ENCODE measurements around the gene PIAS4.

Gene PIAS4

DNA sequence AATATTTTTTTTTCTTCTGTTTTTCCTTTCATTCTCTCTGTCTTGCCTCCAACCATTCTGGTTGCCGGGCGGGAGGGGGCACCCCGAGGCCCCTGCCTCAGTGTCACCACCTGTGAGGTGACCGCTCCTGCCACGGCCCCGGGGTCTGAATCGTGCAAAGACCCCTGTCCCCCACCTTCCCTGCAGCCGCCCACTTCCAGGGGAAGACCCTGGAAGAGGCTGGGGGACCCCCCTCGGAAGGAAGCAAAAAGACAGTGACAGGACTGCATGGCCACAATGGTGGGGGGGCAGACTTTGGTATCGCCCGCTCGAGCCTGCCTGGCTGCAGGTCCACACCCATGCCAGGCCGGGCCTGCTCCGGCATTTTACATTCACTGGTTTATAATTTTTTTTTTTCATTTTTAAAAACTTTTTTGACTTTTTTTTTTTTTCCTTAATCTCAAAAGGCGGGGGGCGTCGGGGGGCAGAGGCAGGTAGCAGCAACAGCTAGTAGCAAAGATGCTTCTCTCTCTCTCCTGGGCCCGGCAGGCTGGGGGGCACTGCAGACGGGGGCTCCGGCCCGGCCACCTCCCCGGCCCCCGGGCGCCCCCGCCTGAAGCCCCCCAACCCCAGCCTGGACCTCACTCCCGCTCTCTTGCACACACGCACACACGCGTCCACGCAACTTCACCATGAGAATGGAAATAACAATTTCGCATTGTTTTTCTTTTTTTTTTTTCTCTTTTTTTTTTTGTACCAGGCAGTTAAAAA is 36.6 kb downstream of the PIAS4 start:
- no peaks in the 10 kb centered on the region for H3K27me3 Mint-ChIP-seq
- H3K27ac Mint-ChIP-seq = no peak overlapping the region
- H3K4me3 Mint-ChIP-seq = no peak overlapping the region
- peaks cover 94% of the 10 kb centered on the region for H3K36me3 Mint-ChIP-seq (ENCODE audit: low read depth)
- intact Hi-C loops (cut with micrococcal nuclease) = no loop called here
- no peaks in the 10 kb centered on the region for H3K9me3 Mint-ChIP-seq
- peaks cover 16% of the 10 kb centered on the region for H3K4me1 Mint-ChIP-seq (ENCODE audit: low read depth)

DNA sequence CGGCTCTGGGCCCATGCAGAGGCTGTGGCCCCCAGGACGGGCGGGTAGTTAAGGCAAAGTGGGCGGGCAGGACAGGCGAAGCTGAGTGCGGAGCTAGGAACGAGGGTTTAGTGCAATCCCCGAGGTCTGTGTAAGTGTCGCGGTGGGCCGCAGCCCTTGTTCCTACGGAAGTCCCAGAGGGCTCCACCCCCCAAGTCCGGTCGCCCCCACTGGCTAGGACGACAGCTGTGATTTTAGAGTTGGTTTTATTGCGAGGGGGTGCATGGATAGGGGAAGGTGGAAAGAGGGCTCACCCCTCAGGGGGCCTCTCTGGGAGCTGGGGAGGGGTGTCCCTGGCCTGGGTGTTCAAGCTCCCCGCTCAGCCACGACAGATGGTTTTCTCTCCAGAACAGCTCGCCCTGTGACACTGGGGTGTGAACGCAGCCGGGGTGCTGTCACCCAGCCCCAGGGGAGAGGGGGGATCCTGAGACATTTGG is 37.5 kb downstream of the PIAS4 start:
- H3K9me3 Mint-ChIP-seq = no peaks in the 10 kb centered on the region
- peaks cover 25% of the 10 kb centered on the region for H3K4me1 Mint-ChIP-seq (ENCODE audit: low read depth)
- no peak overlapping the region for H3K27ac Mint-ChIP-seq
- H3K36me3 Mint-ChIP-seq (ENCODE audit: low read depth) = peaks cover 100% of the 10 kb centered on the region
- no peaks in the 10 kb centered on the region for H3K27me3 Mint-ChIP-seq
- intact Hi-C loops (cut with micrococcal nuclease) = no loop called here
- no peak overlapping the region for H3K4me3 Mint-ChIP-seq

DNA sequence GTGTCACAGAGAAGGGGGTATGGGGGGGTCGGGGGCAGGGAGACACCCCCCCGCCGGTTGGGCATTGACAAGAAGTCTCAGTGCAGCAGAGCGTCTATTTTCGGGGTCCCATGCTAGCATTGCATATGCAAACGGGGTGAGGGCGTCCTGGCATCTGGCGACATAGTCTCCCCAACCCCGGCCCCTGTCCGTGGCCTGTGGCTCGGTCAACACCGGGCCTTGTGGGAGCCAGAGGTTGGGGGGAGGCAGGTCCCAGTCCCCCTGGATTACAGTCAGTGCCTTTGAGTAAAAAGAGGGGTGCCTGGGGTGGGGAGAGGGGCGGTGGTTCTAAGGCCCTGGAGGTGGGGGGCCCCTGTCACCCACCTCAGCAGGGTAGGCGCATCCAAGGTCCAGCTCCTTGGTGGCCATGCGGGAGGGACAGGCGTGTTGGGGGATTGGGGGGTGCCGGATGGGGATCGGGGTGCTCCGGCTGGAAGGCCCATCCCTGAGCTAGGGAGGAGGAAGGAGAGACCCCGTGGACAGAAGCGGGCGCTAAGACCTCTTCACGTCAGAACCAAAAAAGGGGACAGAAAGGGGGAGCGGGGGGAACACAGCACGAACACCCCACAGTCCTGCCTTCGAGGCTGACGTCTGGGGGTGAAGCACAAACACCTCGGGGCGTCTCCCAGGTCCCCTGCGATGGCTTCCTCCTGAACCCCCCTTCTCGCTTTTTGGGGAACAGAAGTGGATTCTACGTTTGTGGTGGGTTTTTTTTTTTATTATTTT is 38.2 kb downstream of the PIAS4 start:
- H3K36me3 Mint-ChIP-seq (ENCODE audit: low read depth) = peaks cover 100% of the 10 kb centered on the region
- H3K27me3 Mint-ChIP-seq = no peaks in the 10 kb centered on the region
- H3K4me3 Mint-ChIP-seq = no peak overlapping the region
- H3K27ac Mint-ChIP-seq = no peak overlapping the region
- intact Hi-C loops (cut with micrococcal nuclease) = no loop called here
- no peaks in the 10 kb centered on the region for H3K9me3 Mint-ChIP-seq
- peaks cover 31% of the 10 kb centered on the region for H3K4me1 Mint-ChIP-seq (ENCODE audit: low read depth)

DNA sequence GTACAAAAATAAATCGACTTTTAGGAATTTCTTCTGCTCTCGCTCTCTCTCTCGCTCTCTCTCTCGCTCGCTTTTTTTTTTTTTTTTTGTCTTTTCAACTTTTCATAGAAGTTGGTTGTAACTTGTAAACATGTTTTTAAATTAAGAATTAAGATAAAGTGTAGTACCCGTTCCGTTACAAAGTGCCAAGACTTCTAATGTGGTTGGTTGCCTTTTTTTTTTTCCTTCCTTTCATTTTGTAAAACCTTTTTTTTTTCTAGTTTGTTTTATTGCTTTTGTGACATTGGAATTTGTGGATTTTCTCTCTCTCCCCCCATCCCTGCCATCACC is 38.8 kb downstream of the PIAS4 start:
- intact Hi-C loops (cut with micrococcal nuclease) = no loop called here
- Mint-ChIP-seq H3K27me3 (no peaks in the 10 kb centered on the region), H3K27ac (no peak overlapping the region), H3K9me3 (no peaks in the 10 kb centered on the region), H3K36me3 (ENCODE audit: low read depth) (peaks cover 100% of the 10 kb centered on the region), H3K4me1 (ENCODE audit: low read depth) (peaks cover 35% of the 10 kb centered on the region), H3K4me3 (no peak overlapping the region)

DNA sequence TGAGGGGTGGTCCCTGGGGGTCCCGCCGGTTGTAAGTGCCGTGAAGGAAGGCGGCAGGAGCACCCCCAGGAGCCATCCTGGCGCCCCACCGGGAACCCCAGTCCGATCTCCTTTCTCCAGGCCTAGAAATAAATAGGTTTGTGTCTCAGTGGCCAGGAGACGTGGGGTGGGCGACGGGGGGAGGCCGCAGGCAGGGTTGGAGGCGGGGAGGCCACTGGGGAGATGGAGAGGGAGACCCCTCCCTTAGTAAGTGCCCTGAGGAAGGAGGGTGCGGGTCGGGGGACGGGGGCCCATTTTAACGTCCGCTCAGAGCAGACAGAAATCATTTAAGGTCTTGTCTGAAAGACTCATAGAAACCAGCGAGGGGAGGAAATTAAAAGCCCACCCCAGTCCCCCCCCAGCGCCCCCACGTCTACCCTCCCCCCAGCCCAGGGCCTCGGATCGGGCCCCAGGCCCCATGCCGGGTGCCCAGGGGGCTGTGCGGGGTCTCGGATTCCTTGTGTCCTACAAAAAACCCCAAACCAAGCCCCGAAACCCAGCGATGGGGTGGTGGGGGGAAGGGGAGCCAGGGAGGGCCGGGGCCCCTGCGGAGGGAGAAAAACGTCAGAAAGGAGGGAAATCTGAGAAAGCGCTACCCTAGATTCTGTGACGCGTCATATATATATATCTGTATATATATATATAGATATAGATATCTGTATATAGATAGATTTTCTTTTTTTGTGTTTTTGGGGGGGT is 39.6 kb downstream of the PIAS4 start:
- Mint-ChIP-seq H3K36me3 (ENCODE audit: low read depth) (peaks cover 100% of the 10 kb centered on the region), H3K9me3 (no peaks in the 10 kb centered on the region), H3K4me3 (no peak overlapping the region), H3K27me3 (no peaks in the 10 kb centered on the region), H3K4me1 (ENCODE audit: low read depth) (peaks cover 43% of the 10 kb centered on the region), H3K27ac (no peak overlapping the region)
- intact Hi-C loops (cut with micrococcal nuclease) = no loop called here

DNA sequence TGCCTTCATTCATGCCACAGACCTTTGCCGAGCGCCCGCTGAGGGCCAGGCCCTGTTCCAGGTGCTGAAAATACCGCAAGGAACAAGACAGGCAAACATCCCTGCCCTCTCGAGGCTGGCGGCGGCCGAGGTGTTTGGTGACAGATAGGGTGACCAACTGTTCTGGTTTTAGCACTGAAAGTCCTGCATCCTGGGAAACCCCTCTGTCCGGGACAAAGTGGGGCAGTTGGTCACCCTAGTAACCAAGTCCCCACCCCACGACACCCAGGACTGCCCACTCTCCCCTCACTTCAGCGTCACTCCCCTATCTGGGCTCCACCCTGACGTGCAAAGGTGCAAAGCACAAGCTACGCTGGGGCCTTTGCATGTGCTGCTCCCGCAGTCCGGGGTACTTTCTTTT is 41.9 kb downstream of the PIAS4 start:
- peaks cover 54% of the 10 kb centered on the region for H3K4me1 Mint-ChIP-seq (ENCODE audit: low read depth)
- H3K27ac Mint-ChIP-seq = peak overlapping the region; percentile 2
- no peak overlapping the region for H3K4me3 Mint-ChIP-seq
- H3K27me3 Mint-ChIP-seq = no peaks in the 10 kb centered on the region
- intact Hi-C loops (cut with micrococcal nuclease) = no loop called here
- H3K36me3 Mint-ChIP-seq (ENCODE audit: low read depth) = peaks cover 100% of the 10 kb centered on the region
- no peaks in the 10 kb centered on the region for H3K9me3 Mint-ChIP-seq

DNA sequence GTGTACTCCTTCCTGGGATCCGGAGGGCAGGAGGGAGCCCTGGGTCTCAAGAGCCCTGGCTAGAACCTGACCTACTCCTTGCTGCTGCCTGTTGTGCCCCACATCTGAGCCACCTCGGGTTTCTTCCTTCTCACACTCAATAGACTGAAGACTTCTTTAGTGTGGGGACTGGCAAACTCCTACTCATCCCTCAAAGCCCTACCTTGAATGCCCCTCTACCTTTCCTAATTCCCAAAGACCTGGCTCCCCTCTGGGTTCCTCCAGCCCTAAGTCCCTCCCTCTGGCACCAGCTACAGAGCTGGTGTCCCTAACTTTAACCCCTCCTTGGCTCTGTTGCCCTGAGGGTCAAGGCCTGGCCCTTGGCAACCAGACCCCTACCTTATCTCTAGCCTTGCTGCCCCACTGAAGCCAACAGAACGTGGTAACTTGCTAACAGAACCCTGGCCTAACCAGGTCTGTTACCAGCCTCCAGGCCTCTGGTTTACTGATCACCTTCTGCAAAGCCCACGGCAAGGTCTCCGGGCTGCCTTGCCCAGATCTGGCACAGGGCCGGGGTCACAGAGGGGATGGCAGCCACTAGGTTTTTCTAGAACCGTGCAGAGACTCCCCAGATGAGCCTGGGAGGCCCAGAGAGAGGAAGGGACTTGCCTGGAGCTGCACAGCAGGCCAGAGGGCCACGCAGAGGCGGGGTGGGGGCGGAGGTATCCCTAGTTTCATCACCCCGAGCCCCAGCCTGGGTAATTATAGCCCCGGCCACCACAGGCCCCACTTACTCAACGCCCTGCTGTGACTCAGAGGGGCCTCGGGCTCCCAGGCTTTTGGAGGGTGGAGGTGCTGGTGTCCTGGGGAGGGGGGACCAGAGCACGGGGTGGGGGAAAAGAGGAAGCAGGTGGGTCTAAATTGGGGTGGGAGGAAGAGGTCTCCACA is 43.9 kb downstream of the PIAS4 start:
- Mint-ChIP-seq H3K27me3 (no peaks in the 10 kb centered on the region), H3K4me1 (ENCODE audit: low read depth) (peaks cover 62% of the 10 kb centered on the region), H3K36me3 (ENCODE audit: low read depth) (peaks cover 100% of the 10 kb centered on the region), H3K27ac (peak overlapping the region; percentile 77), H3K9me3 (no peaks in the 10 kb centered on the region), H3K4me3 (no peak overlapping the region)
- intact Hi-C loops (cut with micrococcal nuclease) = loop anchor here (10.0 kb wide), 1 partner anchor 133 kb away; the partner anchor contains the start of genes ANKRD24 and SIRT6

DNA sequence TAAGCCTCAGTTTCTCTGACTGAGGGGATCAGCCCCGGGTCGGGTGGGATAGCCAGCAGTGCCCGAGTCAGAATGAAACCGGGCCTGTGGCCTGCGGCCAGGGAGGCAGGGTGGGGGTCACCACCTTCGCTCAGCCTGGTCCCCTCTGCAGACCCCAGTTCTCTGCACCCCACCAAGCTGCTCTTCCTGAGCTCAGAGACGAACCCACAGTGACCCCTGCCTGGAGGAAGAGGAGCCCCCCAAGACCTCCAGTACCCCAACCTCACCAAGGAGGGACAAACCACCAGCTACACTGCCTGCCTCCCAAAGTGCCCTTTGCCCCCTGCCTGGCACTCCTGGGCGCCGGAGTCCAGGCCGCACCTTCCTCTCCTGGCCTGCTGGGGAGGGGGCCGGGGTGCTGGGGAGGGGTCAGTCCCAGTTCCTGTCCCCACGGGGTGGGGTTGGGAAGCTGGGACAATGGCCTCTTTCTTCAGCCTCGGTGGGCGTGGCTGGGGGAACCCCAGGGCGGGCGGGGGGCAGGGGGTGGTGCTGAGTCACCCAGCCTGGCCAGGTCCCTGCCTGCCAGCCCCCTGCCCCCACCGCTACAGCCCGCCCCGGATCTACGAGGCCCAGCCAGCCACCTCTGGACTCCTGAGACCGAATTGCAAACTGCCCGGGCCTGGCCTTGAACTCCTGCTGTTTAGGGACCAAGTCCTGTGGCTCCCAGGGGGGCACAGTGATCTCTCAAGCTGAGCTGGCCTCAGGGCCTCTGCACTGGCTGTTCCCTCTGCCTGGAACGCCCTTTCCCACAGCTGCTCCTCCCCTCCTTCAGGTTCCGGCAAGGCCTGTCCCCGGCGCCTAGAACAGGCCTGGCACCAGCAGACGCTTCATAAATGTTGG is 44.8 kb downstream of the PIAS4 start:
- Mint-ChIP-seq H3K36me3 (ENCODE audit: low read depth) (peaks cover 100% of the 10 kb centered on the region), H3K27me3 (no peaks in the 10 kb centered on the region), H3K9me3 (no peaks in the 10 kb centered on the region), H3K4me1 (ENCODE audit: low read depth) (peaks cover 69% of the 10 kb centered on the region), H3K27ac (peak overlapping the region; percentile 77), H3K4me3 (peak overlapping the region; percentile 71)
- intact Hi-C loops (cut with micrococcal nuclease) = loop anchor here (10.0 kb wide), 1 partner anchor 132 kb away; the partner anchor contains the start of genes ANKRD24 and SIRT6

DNA sequence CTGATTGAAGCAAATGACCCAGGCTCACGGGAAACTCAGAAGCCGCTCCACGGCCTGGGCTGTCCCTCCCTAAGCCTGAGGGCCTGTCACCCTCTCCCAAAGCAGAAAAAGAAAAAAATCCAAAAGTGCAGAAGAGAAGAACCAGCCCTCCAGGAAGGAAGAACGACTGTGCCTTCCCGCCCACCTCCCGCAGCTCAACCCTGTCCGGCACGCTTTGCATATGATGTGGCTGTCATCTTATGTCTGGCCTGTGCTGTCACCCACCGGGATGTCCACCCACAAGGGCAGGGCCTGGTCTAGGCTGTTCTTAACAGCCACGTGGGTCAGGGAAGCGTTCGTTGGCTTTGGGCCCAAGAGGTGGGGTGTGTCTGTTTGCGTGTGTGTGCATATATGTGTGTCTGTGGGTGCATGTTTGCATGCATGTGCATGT is 45.5 kb downstream of the PIAS4 start:
- peaks cover 100% of the 10 kb centered on the region for H3K36me3 Mint-ChIP-seq (ENCODE audit: low read depth)
- peak overlapping the region; percentile 77 for H3K27ac Mint-ChIP-seq
- no peaks in the 10 kb centered on the region for H3K9me3 Mint-ChIP-seq
- peaks cover 76% of the 10 kb centered on the region for H3K4me1 Mint-ChIP-seq (ENCODE audit: low read depth)
- H3K27me3 Mint-ChIP-seq = no peaks in the 10 kb centered on the region
- intact Hi-C loops (cut with micrococcal nuclease) = loop anchor here (10.0 kb wide), 1 partner anchor 132 kb away; the partner anchor contains the start of genes ANKRD24 and SIRT6
- H3K4me3 Mint-ChIP-seq = peak overlapping the region; percentile 71

DNA sequence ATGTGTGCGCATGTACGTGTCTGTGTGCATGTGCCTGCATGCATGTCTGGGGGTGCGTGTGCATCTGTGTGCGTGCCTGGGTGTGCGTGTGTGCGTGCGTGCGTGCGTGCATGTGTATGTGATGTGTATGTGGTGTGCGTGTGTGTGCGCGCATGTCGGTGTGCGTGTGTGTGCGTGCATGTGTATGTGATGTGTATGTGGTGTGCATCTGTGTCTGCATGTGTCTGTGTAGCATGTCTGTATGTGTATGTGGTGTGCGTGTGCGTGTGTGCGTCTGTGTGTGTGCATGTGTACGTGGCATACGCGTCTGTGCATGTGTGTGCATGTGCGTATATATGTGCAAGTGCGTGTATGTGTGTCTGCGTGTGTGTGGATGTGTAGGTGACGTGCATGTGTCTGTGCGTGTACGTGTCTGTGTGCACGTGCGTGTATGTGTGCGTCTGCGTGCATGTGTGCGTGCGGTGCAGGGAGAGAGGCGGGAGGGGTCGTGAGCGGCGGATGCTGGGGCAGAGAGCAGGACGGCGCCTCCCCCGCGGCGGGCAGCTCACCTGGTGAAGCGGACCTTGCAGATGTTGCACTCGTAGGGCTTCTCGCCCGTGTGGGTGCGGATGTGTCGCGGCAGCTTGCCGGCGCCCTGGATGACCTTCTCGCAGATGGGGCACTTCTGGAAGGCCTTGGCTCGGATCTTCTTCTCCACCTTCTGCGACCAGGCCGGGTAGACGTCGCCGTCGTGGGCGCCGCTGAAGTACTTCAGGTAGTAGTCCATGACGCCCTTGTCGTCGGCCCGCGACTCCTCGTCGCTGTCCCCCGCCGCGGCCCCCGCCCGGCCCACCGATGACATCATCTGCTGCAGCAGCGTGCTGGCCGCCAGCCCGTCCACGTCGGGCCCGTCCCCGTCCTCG is 46.1 kb downstream of the PIAS4 start:
- Mint-ChIP-seq H3K36me3 (ENCODE audit: low read depth) (peaks cover 93% of the 10 kb centered on the region), H3K4me3 (peak overlapping the region; percentile 71)
- intact Hi-C loops (cut with micrococcal nuclease) = loop anchor here (10.0 kb wide), 1 partner anchor 131 kb away; the partner anchor contains the start of genes ANKRD24 and SIRT6

DNA sequence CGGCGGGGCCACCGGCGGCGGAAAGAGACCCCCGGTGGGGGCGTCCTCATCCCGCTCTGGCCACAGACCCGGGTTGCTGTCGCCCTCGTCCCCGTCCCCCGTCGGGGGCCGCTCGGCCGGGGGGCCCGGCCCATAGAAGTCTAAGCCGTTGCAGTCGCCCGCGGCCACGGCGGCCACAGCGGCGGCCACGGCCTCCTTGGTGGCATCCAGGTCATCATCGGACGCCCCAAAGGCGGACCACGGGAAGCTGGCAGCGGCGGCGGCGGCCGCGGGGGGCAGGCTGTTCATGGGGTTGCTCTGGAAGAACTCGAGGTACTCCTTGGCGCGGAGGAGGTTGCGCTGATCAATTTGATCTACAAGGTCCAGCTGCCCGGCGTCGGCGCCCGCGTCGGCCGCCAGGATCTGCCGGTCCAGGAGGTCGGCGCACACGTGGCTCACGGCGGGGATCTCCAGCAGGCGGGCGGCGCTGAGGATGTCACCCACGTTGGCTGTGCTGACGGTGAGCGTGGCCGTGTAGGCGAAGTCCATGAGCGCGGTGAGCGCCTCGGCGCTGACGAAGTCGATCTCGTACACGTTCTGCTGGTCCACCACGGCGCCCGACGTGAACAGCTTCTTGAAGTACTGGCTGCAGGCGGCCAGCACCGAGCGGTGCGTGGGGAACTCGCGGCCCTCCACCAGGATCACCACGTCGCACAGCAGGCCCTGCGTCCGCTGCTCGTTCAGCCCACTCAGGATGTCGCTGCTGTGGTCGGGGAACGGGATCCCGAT is 47.1 kb downstream of the PIAS4 start:
- intact Hi-C loops (cut with micrococcal nuclease) = loop anchor here (10.0 kb wide), 1 partner anchor 130 kb away; the partner anchor contains the start of genes ANKRD24 and SIRT6
- no peak overlapping the region for H3K27ac Mint-ChIP-seq
- H3K4me3 Mint-ChIP-seq = no peak overlapping the region
- peaks cover 88% of the 10 kb centered on the region for H3K4me1 Mint-ChIP-seq (ENCODE audit: low read depth)
- peaks cover 84% of the 10 kb centered on the region for H3K36me3 Mint-ChIP-seq (ENCODE audit: low read depth)
- no peaks in the 10 kb centered on the region for H3K9me3 Mint-ChIP-seq
- H3K27me3 Mint-ChIP-seq = no peaks in the 10 kb centered on the region

More for the DNA sequence above, 46.1 kb downstream of the PIAS4 start:
- peak overlapping the region; percentile 77 for H3K27ac Mint-ChIP-seq
- H3K27me3 Mint-ChIP-seq = no peaks in the 10 kb centered on the region
- no peaks in the 10 kb centered on the region for H3K9me3 Mint-ChIP-seq
- H3K4me1 Mint-ChIP-seq (ENCODE audit: low read depth) = peaks cover 82% of the 10 kb centered on the region
